ENCODE measurements around the gene CLEC16A. TPM values are rescaled to one million over a fixed set of nuclear protein-coding genes. Genes with fewer than 3 reads are reported as not detected.

CLEC16A gene
- total and polyA plus RNA-seq, 9 of the 15 experiments (the other 6 are each of a cell fraction or from before 2014, with no cell fraction given), result 1.00 to 22.3 (median 10.0) TPM

DNA sequence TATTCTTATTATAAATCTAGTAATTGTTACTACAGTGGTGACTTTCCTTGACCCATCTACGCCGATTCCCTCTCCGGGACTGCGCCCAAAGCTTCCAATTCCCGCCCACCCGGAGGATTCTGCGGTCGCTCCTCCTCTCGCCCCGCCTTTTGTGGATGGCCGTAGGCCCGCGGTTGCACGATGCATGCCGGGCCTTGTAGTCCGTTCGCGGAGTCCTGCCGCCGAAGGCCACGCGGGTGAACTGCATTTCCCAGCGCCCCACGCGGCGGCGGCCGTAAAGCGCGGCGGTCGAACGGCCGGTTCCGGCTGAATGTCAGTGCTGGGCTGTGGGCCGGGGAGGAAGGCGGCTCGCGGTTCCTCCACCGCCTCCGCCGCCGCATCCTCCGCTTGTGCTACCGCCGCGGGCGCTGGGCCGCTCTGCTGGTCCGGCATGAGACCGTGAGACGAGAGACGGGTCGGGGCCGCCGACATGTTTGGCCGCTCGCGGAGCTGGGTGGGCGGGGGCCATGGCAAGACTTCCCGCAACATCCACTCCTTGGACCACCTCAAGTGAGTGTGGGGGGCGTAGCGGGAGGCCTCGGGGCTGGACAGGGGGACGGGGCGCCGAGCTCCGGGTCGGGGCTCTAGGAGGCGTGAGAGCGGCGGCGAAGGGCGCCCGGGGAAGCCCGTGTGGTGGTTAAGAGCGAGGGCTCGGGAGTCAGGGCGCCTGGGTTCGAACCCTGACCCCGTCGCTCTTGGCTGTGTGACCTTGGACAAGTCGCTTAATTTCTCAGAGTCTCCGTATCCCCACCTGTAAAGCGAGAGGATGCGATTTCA lies at the start of gene CLEC16A (continued):
- TF ChIP-seq CCAR2 (IDR thresholded peaks at IDR 0.05; ENCODE audit: low read depth, low read length) (no peak), EP400 (IDR thresholded peaks at IDR 0.05) (no peak), PRPF4 (IDR thresholded peaks at IDR 0.05; ENCODE audit: insufficient read depth, low read depth, low read length, poor library complexity, severe bottlenecking) (no peak), RBM14 (IDR thresholded peaks at IDR 0.05; ENCODE audit: borderline replicate concordance, insufficient read depth, low read depth, low read length) (no peak), ZNF324 (CRISPR knock-in tag; IDR thresholded peaks at IDR 0.05) (no peak), POLR2G (IDR thresholded peaks at IDR 0.05; ENCODE audit: low read depth, low read length) (peak; percentile 88), ZNF79 (CRISPR knock-in tag; IDR thresholded peaks at IDR 0.05; ENCODE audit: low read depth) (no peak), HDAC2 (IDR thresholded peaks at IDR 0.05) (0 out of 2 replicates have a peak, but pooled peaks have one; percentile 20), TBL1XR1 (IDR thresholded peaks at IDR 0.05; ENCODE audit: low read length in 2 of 2) (no peak), SAFB (IDR thresholded peaks at IDR 0.05; ENCODE audit: borderline replicate concordance, low read depth, low read length) (no peak), RFX1 (IDR thresholded peaks at IDR 0.05) (no peak), ZNF644 (tag; IDR thresholded peaks at IDR 0.05; ENCODE audit: low read depth) (peak; percentile 91; the same call in 1 of the 2 replicates), SMARCC2 (IDR thresholded peaks at IDR 0.05; ENCODE audit: low read depth) (no peak), NR4A1 (CRISPR knock-in tag; IDR thresholded peaks at IDR 0.05) (no peak), NR4A1 (tag; IDR thresholded peaks at IDR 0.05) (peak; percentile 44; the same call in 1 of the 2 replicates), HNRNPK (IDR thresholded peaks at IDR 0.05; ENCODE audit: low read depth, low read length, poor library complexity, severe bottlenecking) (peak; percentile 37), ZSCAN29 (IDR thresholded peaks at IDR 0.05) (no peak)
- TF ChIP-seq, protein P1, sequence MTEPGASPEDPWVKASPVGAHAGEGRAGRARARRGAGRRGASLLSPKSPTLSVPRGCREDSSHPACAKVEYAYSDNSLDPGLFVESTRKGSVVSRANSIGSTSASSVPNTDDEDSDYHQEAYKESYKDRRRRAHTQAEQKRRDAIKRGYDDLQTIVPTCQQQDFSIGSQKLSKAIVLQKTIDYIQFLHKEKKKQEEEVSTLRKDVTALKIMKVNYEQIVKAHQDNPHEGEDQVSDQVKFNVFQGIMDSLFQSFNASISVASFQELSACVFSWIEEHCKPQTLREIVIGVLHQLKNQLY (CRISPR knock-in tag; conservative IDR thresholded peaks at IDR 0.05), result no peak
- TF ChIP-seq, protein P2, sequence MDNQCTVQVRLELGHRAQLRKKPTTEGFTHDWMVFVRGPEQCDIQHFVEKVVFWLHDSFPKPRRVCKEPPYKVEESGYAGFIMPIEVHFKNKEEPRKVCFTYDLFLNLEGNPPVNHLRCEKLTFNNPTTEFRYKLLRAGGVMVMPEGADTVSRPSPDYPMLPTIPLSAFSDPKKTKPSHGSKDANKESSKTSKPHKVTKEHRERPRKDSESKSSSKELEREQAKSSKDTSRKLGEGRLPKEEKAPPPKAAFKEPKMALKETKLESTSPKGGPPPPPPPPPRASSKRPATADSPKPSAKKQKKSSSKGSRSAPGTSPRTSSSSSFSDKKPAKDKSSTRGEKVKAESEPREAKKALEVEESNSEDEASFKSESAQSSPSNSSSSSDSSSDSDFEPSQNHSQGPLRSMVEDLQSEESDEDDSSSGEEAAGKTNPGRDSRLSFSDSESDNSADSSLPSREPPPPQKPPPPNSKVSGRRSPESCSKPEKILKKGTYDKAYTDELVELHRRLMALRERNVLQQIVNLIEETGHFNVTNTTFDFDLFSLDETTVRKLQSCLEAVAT (IDR thresholded peaks at IDR 0.05), result no peak; a peak in 1 of 4 replicates
- TF ChIP-seq, protein P3, sequence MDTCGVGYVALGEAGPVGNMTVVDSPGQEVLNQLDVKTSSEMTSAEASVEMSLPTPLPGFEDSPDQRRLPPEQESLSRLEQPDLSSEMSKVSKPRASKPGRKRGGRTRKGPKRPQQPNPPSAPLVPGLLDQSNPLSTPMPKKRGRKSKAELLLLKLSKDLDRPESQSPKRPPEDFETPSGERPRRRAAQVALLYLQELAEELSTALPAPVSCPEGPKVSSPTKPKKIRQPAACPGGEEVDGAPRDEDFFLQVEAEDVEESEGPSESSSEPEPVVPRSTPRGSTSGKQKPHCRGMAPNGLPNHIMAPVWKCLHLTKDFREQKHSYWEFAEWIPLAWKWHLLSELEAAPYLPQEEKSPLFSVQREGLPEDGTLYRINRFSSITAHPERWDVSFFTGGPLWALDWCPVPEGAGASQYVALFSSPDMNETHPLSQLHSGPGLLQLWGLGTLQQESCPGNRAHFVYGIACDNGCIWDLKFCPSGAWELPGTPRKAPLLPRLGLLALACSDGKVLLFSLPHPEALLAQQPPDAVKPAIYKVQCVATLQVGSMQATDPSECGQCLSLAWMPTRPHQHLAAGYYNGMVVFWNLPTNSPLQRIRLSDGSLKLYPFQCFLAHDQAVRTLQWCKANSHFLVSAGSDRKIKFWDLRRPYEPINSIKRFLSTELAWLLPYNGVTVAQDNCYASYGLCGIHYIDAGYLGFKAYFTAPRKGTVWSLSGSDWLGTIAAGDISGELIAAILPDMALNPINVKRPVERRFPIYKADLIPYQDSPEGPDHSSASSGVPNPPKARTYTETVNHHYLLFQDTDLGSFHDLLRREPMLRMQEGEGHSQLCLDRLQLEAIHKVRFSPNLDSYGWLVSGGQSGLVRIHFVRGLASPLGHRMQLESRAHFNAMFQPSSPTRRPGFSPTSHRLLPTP (IDR thresholded peaks at IDR 0.05; ENCODE audit: borderline replicate concordance, extremely low read depth, insufficient read length), result no peak

Data from K562 (cell line).